ENCODE results near the gene EPHA4. TPM values are rescaled to one million over a fixed set of nuclear protein-coding genes. Genes with fewer than 3 reads are reported as not detected.

EPHA4 gene
- total RNA-seq, 2 experiments from 2014 or later, result 11.7 to 11.8 TPM

- Mint-ChIP-seq H3K36me3 (ENCODE audit: low read depth) (no peaks in the 10 kb centered on the region), H3K27ac (no peak overlapping the region), H3K27me3 (no peaks in the 10 kb centered on the region), H3K9me3 (no peaks in the 10 kb centered on the region), H3K4me1 (peaks cover 8% of the 10 kb centered on the region), H3K4me3 (no peak overlapping the region)
- ChIA-PET POLR2A (no interaction called here), CTCF (no interaction called here)
- no peak for DNase-seq
Observed at GRCh38 chr2:221448057-221448843, 123.9 kb downstream of the EPHA4 start.

DNA sequence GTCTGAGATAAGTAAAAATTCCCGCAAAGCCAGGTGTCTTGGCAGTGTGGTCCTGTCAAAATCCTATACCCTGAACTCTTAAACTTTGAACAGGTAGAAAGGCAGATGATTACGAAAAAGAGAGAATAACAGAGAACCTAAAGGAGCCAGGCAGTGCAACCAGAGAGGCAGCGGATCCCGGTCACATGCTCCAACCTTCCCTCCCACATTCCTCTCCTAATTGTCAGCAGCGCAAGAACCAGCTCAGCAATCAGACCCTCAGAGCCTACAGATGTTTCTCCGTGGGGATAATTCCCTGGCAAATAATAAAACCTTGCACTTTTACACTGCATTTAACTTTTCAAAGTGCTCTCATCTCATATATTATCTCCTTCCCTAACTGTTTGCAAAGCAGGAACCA lies 124.8 kb downstream of the EPHA4 start:
- H3K4me1 Mint-ChIP-seq, result peaks cover 8% of the 10 kb centered on the region
- no peaks in the 10 kb centered on the region for H3K9me3 Mint-ChIP-seq
- CTCF ChIA-PET, result no interaction called here
- DNase-seq, result no peak
- POLR2A ChIA-PET, result no interaction called here
- H3K27ac Mint-ChIP-seq, result no peak overlapping the region
- no peaks in the 10 kb centered on the region for H3K36me3 Mint-ChIP-seq (ENCODE audit: low read depth)
- H3K4me3 Mint-ChIP-seq, result no peak overlapping the region
- H3K27me3 Mint-ChIP-seq, result no peaks in the 10 kb centered on the region

DNA sequence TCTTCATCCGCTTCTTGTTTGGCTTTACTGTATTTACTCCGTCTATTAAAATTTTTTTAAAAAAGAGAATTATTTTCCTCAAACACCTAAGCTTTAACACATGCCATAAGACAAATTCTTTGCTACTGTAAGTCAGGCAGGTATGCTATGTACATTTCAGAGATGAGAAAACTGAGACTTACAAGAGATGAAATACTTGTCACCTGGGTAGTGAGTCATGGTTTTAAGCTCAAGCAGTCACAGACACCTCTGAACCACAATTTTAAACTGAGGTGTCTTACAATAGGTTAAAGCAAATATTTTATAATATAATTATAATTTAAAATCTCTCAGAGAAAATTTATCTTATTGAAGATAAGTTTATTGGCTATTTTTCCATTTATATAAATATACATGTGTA lies 126.0 kb downstream of the EPHA4 start:
- H3K4me1 Mint-ChIP-seq, result peaks cover 8% of the 10 kb centered on the region
- H3K36me3 Mint-ChIP-seq (ENCODE audit: low read depth), result no peaks in the 10 kb centered on the region
- H3K9me3 Mint-ChIP-seq, result no peaks in the 10 kb centered on the region
- CTCF ChIA-PET, result no interaction called here
- DNase-seq, result no peak
- no peak overlapping the region for H3K27ac Mint-ChIP-seq
- POLR2A ChIA-PET, result no interaction called here
- no peak overlapping the region for H3K4me3 Mint-ChIP-seq
- H3K27me3 Mint-ChIP-seq, result no peaks in the 10 kb centered on the region

DNA sequence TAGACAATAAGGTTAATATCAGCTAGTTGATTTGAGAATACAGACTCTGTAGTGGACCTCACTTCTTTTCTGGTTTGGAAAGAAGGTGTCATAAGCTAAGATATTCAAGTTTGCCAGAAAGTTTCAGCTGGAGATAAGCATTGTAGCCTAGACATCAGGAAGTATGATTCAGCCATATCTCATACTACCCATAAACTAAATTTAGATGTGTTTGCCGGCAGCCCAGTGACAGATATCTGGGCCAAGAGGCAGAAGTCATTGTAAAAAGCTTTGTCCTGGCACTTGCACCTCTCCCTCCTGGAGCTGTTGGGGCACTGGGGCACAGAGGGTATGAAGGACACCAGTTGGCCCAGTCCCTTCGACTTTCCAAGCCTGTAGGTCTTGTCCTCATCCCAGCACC lies 128.0 kb downstream of the EPHA4 start:
- Mint-ChIP-seq H3K36me3 (ENCODE audit: low read depth) (no peaks in the 10 kb centered on the region), H3K4me3 (no peak overlapping the region), H3K9me3 (no peaks in the 10 kb centered on the region), H3K27ac (no peak overlapping the region), H3K27me3 (no peaks in the 10 kb centered on the region), H3K4me1 (peaks cover 8% of the 10 kb centered on the region)
- CTCF ChIA-PET, result interaction anchor here (0.7 to 1.6 kb wide), 2 partner anchors 10 to 129 kb away, joined by 3 to 4 read pairs; no protein-coding TSS in a partner anchor
- DNase-seq, result no peak
- POLR2A ChIA-PET, result no interaction called here

DNA sequence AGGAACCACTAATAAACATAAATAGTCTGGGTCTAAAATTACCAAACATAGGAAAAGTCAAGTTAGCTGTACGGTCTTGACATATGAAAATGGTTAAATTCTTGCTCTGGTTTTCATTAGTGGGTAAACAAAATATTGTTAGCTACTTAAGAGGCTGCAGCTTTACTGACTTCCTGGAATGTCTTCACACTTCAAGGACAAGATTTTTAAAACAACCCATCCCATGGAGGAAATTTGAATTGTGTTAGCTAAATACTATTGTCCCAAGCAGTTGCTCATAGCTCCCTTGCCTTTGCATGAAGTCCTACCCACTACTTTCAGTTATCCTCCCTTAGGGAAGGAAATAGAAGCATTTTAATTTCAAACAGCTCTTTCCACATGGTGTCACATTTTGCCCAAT lies 128.5 kb downstream of the EPHA4 start:
- Mint-ChIP-seq H3K36me3 (ENCODE audit: low read depth) (no peaks in the 10 kb centered on the region), H3K27me3 (no peaks in the 10 kb centered on the region), H3K9me3 (no peaks in the 10 kb centered on the region), H3K4me1 (peaks cover 8% of the 10 kb centered on the region), H3K27ac (no peak overlapping the region), H3K4me3 (no peak overlapping the region)
- ChIA-PET CTCF (interaction anchor here (1.6 kb wide), 1 partner anchor 10 kb away, joined by 4 read pairs; no protein-coding TSS in a partner anchor), POLR2A (no interaction called here)
- DNase-seq, result no peak

DNA sequence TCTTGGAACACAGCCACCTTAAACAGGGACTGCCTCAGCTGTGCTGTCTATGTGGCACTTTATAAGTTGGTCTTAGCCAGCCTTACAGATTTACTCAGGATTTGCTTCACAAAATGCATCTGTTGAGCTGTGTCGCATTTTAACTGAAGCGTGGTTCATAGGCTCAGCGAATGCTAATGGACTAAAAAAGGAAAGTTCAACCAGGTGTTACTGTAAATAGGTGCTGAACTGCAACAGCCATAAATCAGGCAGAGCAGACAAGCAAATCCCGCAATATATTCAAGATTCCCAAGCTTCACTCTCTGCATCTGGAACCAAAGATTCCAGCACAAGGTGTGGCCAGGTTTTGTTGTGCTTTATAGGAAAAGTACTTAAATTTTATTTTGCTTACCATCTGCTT lies 130.0 kb downstream of the EPHA4 start:
- ChIA-PET POLR2A (no interaction called here), CTCF (no interaction called here)
- no peaks in the 10 kb centered on the region for H3K27me3 Mint-ChIP-seq
- H3K36me3 Mint-ChIP-seq (ENCODE audit: low read depth), result no peaks in the 10 kb centered on the region
- DNase-seq, result no peak
- H3K4me1 Mint-ChIP-seq, result peaks cover 8% of the 10 kb centered on the region
- H3K9me3 Mint-ChIP-seq, result no peaks in the 10 kb centered on the region
- no peak overlapping the region for H3K4me3 Mint-ChIP-seq
- no peak overlapping the region for H3K27ac Mint-ChIP-seq

DNA sequence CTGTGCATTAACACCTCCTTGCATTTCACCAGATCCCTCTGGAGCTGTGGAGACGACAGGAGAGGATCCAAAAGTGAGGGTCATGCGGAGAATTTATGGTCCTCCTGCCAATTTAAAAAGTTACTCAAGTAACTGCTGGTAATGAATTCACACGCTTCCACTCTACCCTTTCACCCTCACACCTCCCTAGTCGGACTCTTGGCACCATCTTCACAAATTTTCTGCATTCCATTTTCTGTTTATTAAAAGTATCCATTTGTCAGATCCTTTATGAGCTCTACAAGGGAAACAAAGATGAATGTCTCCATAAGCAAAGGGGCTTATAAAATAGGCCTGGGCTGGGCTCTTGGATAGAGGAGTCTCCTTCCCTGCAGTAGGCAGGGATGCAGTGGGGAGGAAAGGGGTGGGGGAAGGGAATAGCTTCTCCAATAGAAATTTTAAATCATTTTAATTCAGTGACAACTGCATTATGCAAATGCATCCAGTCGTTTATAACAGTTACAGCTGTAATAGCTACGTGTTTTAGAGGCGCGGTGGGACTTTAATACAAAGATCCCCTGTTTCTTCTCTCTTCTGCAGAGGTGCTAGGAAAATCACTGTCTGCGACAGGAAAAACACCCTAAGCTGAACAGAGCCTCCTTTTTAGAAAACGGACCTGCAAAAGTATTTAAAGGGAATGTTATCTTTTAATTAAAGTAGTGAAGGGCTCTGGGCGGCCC lies 132.2 kb downstream of the EPHA4 start:
- ChIA-PET POLR2A (no interaction called here), CTCF (interaction anchor here (0.8 kb wide), 1 partner anchor 18 kb away, joined by 3 read pairs; no protein-coding TSS in a partner anchor)
- H3K27me3 Mint-ChIP-seq, result no peaks in the 10 kb centered on the region
- H3K27ac Mint-ChIP-seq, result no peak overlapping the region
- H3K36me3 Mint-ChIP-seq (ENCODE audit: low read depth), result no peaks in the 10 kb centered on the region
- DNase-seq, result no peak
- H3K4me3 Mint-ChIP-seq, result no peak overlapping the region
- H3K4me1 Mint-ChIP-seq, result peaks cover 8% of the 10 kb centered on the region
- no peaks in the 10 kb centered on the region for H3K9me3 Mint-ChIP-seq

DNA sequence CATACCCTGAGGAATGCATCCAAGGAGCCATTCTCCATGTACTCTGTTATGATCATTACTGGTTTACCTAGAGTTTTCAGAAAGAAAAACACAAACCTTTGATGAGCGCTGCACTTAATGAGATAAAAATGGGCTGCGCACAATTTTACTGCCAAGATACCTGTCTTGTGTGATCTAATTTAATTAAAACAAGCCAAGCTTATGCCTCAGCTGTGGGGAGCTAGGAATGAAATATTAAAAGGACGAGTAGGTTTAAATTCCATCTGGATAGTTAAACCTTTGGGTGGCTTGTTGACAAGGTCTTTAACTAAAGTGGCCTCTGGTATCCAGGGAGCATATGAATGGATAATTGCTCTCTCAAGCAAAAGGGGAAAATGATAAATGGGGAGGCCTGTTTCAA lies 135.0 kb downstream of the EPHA4 start:
- no peaks in the 10 kb centered on the region for H3K27me3 Mint-ChIP-seq
- no peak overlapping the region for H3K4me3 Mint-ChIP-seq
- no peaks in the 10 kb centered on the region for H3K9me3 Mint-ChIP-seq
- DNase-seq, result no peak
- H3K27ac Mint-ChIP-seq, result no peak overlapping the region
- ChIA-PET CTCF (interaction anchor here (1.0 kb wide), 1 partner anchor 48 kb away, joined by 3 read pairs; no protein-coding TSS in a partner anchor), POLR2A (no interaction called here)
- no peaks in the 10 kb centered on the region for H3K36me3 Mint-ChIP-seq (ENCODE audit: low read depth)
- no peaks in the 10 kb centered on the region for H3K4me1 Mint-ChIP-seq

DNA sequence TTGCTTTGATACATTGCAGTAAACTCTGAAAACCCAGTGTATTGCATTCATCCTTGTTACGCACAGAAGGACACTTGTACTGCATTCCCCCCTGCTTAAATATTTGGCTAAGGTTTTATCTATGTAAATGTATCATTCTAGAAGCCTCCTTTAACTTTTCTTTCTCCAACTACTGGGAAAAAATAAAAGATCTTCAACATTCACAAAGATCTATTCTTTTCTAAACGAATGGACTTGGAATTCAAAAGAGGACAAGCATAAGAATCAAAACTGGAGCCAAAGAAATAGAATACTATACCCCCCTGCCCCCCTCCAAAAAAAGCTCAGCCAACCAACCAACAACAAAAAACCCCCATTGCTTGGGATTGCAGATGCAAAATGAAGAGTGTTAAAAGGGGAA lies 136.9 kb downstream of the EPHA4 start:
- CTCF ChIA-PET, result no interaction called here
- Mint-ChIP-seq H3K4me1 (no peaks in the 10 kb centered on the region), H3K9me3 (no peaks in the 10 kb centered on the region), H3K36me3 (ENCODE audit: low read depth) (no peaks in the 10 kb centered on the region), H3K27me3 (no peaks in the 10 kb centered on the region), H3K27ac (no peak overlapping the region), H3K4me3 (no peak overlapping the region)
- POLR2A ChIA-PET, result interaction anchor here (1.6 kb wide), 1 partner anchor 138 kb away, joined by 4 read pairs; no protein-coding TSS in a partner anchor
- no peak for DNase-seq

GRCh38 chr2:221434142-221434541 lies 138.0 kb downstream of the EPHA4 start:
- H3K27me3 Mint-ChIP-seq, result no peaks in the 10 kb centered on the region
- no peaks in the 10 kb centered on the region for H3K9me3 Mint-ChIP-seq
- no peaks in the 10 kb centered on the region for H3K36me3 Mint-ChIP-seq (ENCODE audit: low read depth)
- DNase-seq, result no peak
- ChIA-PET CTCF (interaction anchor here (1.2 kb wide), 1 partner anchor 10 kb away, joined by 4 read pairs; no protein-coding TSS in a partner anchor), POLR2A (no interaction called here)
- H3K4me1 Mint-ChIP-seq, result no peaks in the 10 kb centered on the region
- no peak overlapping the region for H3K27ac Mint-ChIP-seq
- H3K4me3 Mint-ChIP-seq, result no peak overlapping the region

- Mint-ChIP-seq H3K27me3 (no peaks in the 10 kb centered on the region), H3K9me3 (no peaks in the 10 kb centered on the region), H3K4me3 (no peak overlapping the region), H3K4me1 (no peaks in the 10 kb centered on the region), H3K36me3 (ENCODE audit: low read depth) (no peaks in the 10 kb centered on the region), H3K27ac (no peak overlapping the region)
- ChIA-PET POLR2A (no interaction called here), CTCF (no interaction called here)
- DNase-seq, result no peak
Observed at GRCh38 chr2:221431477-221431876, 140.6 kb downstream of the EPHA4 start.

GRCh38 chr2:221429741-221430491 lies 142.2 kb downstream of the EPHA4 start:
- no peak overlapping the region for H3K27ac Mint-ChIP-seq
- no peak for DNase-seq
- no peaks in the 10 kb centered on the region for H3K4me1 Mint-ChIP-seq
- H3K36me3 Mint-ChIP-seq (ENCODE audit: low read depth), result peaks cover 3% of the 10 kb centered on the region
- no peaks in the 10 kb centered on the region for H3K27me3 Mint-ChIP-seq
- POLR2A ChIA-PET, result no interaction called here
- no peaks in the 10 kb centered on the region for H3K9me3 Mint-ChIP-seq
- CTCF ChIA-PET, result interaction anchor here (0.6 kb wide), 1 partner anchor 91 kb away, joined by 3 read pairs; no protein-coding TSS in a partner anchor
- no peak overlapping the region for H3K4me3 Mint-ChIP-seq

- H3K9me3 Mint-ChIP-seq, result no peaks in the 10 kb centered on the region
- ChIA-PET POLR2A (no interaction called here), CTCF (no interaction called here)
- no peaks in the 10 kb centered on the region for H3K27me3 Mint-ChIP-seq
- no peaks in the 10 kb centered on the region for H3K4me1 Mint-ChIP-seq
- no peak overlapping the region for H3K4me3 Mint-ChIP-seq
- DNase-seq, result no peak
- H3K36me3 Mint-ChIP-seq (ENCODE audit: low read depth), result peaks cover 6% of the 10 kb centered on the region
- H3K27ac Mint-ChIP-seq, result no peak overlapping the region
Observed at GRCh38 chr2:221428896-221429295, 143.2 kb downstream of the EPHA4 start.

All from activated CD4-positive, alpha-beta memory T cell treated with anti-CD3 and anti-CD28 coated beads, Interleukin-2, amount 10 ng/mL, durations not matched to agents 7 days and 5 days (primary cell).